T-helper 1 cell (primary cell): ENCODE results near the gene METAP2.
A peak's percentile ranks its signal among the peaks of the same experiment; 100 is the strongest.
"Not testable (repeated sequence)": the region's sequence is repeated elsewhere in the genome, so short reads cannot be mapped to it uniquely, and the experiment has no call there.

Source experiments
- DNase-seq, 5 donors: peaks; one replicate each; pipeline ENCODE4 v3.0.0-alpha.2; 2012 to 2020

The METAP2 gene

DNA sequence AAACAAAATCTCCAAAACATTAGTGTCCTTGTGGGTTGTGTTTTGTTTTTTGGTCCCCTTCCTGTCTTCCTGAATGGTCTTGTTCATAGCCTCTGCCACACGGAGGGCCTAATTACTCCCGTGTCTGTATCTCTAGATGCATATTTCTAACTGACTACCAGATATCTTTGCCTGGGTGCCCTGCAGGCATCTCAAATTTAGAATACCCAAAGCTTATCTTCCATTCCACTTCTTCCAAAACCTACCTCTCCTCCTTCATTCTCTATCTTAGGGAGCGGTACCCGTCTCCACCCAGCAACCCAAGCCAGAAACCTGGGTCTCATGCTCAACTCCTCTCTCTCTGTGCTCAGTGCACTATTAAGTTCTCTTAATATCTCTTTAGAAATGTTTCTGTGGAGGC is 10.9 kb upstream of the METAP2 start:
- DNase-seq: no peak

DNA sequence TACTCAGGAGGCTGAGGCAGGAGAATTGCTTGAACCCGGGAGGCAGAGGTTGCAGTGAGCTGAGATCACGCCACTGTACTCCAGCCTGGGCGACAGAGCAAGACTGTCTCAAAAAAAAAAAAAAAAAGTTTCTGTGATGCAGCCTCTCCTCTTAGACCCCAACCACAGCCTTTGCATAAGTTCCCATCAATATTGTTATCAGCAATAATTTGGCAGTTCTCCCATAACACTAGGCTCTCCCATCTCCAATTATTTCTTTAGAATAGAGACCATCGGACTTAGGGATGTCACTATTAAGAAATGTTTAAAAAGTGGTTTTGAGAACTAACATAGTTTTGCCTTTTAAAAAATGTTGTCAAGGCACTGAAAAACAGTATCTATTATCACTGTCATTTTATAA is 10.2 kb upstream of the METAP2 start:
- DNase-seq: not testable (repeated sequence)

DNA sequence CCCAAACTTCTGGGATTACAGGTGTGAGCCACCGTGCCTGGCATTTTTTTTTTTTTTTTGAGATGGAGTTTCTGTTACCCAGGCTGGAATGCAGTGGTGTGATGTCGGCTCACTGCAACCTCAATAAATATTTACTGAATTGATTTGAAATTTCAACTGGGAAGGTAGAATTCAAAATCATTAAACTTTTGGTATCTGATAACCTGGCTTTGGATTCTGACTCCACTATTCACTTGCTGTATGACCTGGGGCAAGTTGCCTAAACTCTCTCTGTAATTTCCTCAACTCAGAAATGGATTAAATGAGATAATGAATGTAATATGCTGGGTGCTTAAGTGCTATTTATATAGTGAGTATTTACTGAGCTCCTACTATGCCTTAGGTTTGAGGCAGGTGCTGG is 8.7 kb upstream of the METAP2 start:
- no peak for DNase-seq

DNA sequence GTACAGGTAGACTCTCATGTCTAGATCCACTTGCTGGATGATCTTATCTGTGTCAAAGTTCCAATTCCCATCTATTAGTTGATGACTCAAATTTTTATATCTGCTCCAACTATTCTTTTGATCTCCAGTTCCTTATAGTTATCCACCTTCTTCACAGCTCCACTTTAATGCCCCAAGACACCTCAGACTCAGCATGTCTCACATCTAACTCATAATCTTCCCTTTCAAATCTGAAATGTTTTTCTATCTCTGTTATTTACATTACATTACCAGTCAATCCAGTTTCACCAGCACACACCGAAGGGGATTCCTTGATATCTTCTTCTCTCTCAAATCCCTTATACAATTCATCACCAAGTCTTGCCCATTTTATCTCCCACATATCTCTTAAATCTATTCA is 3.7 kb upstream of the METAP2 start:
- DNase-seq: no peak

DNA sequence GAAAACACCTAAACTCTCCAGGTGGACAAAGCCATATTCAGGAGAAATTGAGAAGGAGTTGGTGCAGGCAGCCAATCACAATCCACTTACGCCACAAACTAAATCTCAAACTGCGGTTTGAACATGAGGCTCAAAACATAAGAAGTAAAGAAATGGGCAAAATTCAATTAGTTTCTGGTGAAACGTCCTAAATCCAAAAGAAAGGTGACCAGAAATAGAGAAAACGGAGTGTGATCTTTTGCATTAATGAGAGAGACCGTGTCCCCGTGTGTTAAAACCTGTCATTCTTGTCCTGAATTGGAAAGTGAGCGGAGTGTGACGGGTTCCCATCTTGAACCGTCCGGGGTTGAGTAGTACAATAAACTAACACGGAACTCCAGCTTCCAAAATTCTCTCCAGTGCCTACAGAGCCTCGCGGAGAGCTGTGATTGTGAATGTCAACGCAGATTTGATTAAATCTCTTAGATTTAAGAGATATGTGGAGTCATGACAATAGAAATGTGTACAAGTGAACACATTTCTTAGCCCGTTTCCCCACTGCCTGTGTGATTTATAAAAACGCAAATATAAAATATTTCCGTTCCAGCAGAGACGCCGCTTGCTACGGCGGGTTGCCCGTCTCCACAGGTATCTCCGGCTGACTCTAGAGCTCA is 595 bp upstream of the METAP2 start:
- peak in 2 of 5 donors; percentile 23 to 35 for DNase-seq

DNA sequence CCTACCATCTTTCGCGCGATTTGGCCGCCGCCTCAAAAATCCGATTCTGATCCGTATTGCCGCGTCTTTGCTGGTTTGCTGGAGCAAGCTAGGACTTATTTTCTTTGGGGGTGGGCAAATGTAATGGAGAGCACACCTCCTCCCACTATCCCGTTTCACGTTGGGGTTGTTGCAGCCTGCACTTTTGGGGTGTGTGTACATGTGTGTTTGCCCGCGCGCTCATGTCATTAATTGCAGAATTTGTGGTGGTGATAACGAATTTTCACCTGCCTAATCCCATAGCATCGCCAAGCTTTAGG is 657 bp downstream of the METAP2 start:
- DNase-seq: peak in 1 of 5 donors; percentile 12

DNA sequence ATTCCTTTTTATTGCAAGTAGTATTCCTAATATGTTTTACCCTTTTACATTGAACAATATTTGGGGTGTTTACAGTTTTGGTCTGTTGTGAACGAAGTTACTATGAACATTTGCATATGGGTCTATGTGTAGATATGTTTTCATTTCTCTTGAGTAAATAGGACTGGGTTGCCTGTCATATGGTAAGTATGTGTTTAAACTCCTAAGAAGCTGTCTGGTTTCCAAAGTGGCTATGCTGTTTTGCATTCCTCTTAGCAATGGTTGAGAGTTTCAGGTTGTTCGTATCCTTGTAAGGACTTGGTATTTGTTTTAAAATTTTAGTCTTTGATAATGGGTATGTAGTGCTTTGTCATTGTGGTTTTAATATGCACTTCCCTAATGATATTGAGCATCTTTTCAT is 6.3 kb downstream of the METAP2 start:
- DNase-seq: no peak

DNA sequence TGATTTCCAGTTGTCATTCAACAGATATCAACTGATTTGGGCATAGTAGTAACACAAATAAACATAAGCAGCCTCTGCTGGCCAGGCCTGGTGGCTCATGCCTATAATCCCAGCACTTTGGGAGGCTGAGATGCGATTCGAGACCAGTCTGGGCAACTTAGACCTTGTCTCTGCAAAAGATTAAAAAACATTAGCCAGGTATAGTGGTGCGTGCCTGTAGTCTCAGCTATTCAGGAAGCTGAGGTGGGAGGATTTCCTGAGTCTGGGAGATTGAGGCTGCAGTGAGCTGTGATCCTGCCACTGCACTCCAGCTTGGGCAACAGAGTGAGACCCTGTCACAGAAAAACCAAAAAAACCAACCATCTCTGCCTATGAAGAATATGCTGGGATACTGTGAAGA is 7.1 kb downstream of the METAP2 start:
- DNase-seq: no peak

DNA sequence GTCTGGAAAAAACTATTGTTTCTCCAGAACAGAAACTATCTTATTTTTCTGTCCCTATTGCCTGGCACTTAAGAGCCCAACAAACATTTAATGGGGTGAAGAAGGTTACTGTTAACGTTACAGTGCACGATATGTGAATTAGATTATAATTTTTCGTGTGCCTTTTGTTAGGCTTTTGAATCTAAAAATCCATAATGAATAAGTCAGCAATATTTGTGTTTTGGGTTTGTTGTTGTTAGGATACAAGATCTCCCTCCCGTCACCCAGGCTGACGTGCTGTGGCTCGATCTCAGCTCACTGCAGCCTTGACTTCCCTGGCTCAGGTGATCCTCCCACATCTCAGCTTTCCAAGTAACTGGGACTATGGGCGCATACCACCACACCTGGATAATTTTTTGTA is 7.9 kb downstream of the METAP2 start:
- no peak for DNase-seq

DNA sequence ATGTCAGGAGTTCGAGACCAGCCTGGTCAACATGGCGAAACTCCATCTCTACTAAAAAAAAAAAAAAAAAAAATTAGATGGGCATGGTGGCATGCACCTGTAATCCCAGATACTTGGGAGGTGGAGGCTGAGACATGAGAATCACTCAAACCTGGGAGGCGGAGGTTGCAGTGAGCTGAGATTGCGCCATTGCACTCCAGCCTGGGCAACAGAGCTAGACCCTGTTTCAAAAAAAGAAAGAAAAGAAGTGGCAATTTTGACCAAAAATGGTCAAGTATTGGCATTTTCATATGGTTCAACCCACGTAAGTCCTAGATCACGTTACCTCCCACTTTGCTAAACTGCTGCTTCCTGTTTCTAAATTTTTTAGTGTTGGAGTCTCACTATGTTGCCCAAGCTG is 8.6 kb downstream of the METAP2 start:
- DNase-seq: not testable (repeated sequence)

DNA sequence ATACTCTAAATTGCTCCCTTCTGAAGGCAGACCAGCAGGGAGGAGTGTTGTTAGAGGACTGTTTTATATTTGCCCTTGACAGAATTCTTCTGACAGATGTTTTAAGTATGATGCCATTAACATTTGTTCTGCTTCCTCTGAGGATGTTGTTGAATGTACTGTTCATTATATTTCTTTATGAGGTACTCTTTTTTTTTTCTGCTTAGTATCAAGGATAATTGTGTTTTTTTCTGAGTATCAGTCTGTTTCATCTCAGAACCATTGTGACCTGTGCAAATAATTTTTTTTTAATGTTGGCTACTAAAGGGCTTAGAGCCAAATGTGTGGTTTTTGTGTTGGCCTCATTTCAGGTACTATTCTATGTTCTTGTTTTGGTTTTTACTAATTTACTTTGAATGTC is 10.6 kb downstream of the METAP2 start:
- DNase-seq: no peak

DNA sequence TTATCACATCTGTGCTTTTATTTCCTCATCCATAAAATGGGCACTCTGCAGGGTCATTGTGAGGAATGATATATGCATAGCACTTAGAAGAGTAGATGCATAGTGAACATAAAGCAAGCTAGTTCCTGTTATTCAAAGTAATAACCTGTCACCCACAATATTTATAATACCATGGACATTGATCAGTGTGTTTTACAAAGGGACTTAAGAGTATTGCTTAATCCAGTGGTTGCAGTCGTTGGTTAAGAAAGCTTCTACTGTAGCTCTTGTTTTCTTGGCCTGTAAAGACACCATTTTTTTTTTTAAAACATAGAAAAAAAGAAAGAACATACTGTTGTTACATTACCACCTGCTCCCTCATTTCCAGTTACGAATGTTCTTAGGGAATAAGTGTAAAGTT is 13.1 kb downstream of the METAP2 start:
- no peak for DNase-seq

DNA sequence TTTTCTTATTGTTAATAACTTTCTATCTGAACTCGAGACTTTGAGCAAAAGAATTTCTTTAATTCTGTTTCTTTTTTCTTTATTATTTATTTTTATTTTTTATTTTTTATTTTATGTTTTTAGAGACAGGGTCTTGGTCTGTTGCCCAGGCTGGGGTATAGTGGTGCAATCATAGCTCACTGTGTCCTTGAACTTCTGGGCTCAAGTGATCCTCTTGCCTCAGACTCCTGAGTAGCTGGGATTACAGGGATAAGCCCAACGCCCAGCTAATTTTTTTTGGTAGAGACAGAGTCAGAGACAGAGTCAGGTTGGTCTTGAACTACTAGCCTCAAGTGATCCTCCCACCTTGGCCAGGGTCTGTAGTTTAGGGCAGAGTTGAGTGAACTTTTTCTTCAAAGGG is 18.5 kb downstream of the METAP2 start:
- DNase-seq: no peak

DNA sequence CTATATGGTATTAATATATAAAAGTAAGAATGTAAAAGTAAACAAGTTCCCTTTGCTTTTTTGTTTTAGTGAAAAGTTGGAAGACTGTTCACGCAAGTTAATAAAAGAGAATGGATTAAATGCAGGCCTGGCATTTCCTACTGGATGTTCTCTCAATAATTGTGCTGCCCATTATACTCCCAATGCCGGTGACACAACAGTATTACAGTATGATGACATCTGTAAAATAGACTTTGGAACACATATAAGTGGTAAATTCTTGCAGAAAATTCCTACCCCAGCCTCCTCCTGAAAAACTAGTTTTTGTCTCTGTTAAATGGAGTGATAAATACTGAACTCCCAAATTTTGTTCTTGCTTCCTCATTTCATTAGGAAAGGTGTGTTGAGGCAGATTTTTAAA is 20.9 kb downstream of the METAP2 start:
- no peak for DNase-seq

DNA sequence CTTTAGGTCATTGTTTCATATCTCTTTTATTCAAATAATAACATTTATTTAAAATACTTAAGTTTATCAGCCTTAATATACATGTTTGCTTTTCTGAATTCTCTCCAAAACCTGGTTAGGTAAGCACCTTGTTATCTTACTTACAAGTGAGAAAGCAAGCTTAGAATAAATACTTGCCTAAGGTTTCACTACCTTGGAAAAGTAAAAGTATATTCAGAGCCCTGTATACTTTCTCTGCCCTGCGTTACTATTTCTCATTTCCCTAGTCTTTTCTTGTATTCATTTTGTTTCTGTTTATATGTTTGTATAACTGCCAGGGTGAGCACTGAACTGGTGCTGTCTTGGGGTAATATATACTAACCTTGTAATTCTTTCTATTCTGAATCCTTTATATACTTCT is 21.5 kb downstream of the METAP2 start:
- DNase-seq: no peak

DNA sequence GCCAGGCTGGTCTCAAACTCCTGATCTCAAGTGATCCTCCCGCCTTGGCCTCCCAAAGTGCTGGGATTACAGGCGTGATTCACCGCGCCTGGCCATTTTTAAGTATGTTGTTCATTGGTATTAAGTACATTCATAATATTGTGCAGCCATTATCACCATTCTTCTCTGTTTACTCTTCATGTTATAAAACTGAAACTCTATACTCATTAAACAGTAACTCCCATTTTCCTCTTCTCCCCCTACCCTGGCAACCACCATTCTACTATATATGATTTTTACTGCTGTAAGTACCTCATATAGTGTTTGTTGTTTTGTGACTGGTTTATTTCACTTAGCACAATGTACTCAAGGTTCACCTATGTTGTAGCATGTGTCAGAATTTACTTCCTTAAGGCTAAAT is 23.1 kb downstream of the METAP2 start:
- no peak for DNase-seq

DNA sequence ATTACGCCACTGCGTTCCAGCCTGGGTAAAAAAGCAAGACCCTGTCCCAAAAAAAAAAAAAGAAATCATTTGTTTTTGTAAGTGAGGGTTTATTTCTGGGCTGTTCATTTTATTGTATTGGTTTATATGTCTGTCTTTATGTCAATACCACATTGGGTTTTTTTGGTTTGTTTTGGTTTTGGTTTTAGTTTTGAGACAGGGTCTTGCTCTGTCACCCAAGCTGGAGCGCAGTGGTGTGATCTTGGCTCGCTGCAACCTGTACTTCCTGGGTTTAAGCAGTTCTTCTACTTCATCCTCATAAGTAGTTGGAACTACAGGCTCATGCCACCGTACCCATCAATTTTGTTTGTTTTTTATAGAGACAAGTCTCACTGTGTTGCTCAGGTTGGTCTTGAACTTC is 25.0 kb downstream of the METAP2 start:
- no peak for DNase-seq

DNA sequence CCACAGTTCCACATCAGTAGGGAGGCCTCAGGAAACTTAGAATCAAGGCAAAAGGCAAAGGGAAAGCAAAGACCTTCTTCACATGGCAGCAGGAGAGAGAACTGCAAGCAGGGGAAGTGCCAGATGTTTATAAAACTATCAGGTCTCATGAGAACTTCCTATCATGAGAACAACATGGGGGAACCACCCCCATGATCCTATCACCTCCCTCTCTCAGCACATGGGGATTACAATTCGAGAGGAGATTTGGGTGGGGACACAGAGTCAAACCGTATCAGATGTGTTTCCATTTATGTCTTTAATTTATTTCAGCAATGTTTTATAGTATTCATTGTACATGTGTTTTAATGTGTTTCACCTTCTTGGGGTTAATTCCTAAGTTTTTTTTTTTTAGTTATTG is 25.8 kb downstream of the METAP2 start:
- DNase-seq: no peak

DNA sequence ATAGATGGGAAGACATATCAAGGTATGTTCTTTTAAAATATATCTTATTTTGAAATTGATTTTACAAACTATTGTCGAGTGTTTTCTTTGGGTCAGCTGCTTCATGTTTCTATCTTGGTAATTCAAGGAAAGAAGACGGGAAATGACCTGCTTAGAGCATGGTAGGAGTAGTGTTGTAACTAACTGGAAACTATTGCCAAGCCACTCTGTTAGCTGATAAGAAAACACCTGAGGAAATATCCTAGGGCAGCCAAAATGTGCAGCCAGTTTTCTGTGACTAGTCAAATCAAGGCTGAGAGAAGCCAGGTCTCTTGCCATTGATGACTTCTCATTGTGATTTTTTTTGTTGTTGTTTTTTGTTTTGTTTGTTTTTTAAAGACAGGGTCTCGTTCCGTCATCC is 30.2 kb downstream of the METAP2 start:
- no peak for DNase-seq

DNA sequence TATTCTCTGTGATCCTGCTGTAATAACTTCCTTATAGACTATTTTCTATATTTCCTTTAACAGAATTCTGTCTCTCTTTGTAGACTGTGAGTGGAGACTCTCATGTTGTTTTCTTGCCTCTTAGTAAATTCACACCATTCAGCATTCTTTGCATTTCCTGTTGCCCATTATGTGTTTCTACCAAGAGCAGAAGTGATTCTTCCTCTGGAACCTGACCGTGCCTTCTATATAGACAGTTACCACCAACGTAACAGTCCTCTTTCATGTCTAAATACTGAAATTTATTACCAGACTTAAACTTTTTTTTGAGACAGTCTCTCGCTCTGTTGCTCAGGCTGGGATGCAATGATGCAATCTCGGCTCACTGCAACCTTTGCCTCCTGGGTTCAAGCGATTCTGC is 31.1 kb downstream of the METAP2 start:
- no peak for DNase-seq

DNA sequence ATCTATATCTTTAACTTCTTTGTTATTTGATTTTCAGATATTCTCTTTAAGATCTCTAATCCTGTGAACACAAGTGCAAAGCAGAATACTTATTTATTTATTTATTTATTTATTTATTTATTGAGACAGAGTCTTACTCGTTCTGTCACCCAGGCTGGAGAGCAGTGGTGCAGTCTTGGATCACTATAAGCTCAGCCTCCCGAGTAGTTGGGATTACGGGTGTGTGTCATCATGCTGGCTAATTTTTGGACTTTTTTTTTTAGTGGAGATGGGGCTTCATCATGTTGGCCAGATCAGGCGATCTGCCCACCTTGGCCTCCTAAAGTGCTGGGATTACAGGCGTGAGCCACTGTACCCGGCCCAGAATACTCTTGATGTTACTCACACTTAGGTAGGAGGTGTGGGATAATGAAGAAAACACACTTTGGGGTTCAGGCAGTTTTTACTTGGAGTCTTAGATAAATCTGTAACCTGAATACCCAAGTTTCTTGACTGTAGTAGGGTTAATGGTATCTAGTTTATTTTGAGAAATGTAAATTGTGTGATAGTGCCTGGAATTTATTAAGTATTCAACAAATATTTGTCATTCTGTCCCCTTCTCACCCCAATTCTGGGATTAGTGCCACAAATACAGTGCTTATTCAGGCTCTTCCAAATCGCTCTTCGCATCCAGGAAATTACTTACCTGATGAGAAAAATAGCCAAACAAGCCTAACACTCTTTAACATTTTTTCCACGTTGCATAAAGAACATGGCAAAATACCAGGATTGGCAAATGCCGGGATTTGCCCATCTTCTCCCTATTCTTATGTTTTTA is 33.0 kb downstream of the METAP2 start:
- no peak for DNase-seq

DNA sequence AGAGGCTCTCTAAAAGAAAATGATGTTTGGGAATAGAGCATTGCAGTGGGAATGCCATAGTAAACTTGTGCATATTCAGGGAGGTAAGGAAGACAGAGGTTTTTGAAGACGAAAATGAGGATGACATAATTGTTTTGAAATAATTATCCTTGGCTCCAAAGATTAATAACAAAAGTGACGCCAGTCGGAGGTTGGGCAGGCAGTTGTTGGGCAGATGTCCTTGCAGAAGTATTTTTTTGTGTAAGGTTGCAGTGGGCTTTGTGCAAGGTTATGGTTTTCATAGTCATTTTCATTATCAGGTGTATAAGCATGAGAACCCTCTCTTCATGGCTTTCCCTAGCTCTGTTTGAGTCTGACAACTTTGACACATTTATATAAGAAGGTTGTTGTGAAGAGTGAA is 35.3 kb downstream of the METAP2 start:
- no peak for DNase-seq

DNA sequence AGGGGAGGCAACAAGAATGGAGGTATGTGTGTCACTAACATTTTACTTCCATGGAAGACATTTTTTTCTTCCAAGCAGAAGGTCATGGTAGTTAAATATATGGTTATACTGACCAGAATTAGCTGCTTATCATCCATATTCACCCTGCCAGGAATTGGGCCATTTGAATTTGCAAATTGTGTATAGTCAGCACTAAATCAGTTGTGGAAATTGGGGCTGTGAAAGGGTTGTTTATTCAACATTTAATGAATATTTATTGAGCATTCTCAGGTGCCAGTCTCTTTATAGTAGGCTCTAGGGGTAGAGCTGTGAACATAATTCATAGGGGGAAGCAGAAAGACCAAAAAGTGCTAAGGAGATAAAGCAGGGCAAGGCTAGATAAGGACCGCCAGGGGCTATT is 38.0 kb downstream of the METAP2 start:
- no peak for DNase-seq

DNA sequence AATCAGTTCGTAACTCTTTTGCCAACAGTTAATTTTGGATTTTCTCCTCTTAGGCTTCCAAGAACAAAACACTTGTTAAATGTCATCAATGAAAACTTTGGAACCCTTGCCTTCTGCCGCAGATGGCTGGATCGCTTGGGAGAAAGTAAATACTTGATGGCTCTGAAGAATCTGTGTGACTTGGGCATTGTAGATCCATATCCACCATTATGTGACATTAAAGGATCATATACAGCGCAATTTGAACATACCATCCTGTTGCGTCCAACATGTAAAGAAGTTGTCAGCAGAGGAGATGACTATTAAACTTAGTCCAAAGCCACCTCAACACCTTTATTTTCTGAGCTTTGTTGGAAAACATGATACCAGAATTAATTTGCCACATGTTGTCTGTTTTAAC is 39.6 kb downstream of the METAP2 start:
- DNase-seq: no peak

DNA sequence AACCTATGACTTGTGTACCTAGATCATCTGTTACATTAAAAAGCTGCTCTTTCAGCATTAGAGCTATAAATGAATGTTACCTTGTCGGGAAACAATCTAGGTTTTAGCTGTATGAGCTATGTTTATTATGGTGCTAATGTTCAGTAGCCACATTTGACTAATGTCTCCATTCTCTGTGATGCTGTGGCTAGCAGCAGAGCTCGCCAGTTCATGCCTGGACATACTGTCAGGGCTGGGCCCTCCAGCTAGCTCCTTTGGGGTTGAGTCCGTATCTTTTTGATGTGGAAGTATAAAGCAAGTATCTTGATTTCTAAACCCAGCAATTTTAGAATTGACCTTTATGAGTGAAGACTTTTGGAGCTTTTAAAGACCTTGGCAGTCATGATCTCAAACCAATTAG is 41.2 kb downstream of the METAP2 start:
- no peak for DNase-seq
